ENCODE data around the gene C1orf167.

C1orf167 gene

DNA sequence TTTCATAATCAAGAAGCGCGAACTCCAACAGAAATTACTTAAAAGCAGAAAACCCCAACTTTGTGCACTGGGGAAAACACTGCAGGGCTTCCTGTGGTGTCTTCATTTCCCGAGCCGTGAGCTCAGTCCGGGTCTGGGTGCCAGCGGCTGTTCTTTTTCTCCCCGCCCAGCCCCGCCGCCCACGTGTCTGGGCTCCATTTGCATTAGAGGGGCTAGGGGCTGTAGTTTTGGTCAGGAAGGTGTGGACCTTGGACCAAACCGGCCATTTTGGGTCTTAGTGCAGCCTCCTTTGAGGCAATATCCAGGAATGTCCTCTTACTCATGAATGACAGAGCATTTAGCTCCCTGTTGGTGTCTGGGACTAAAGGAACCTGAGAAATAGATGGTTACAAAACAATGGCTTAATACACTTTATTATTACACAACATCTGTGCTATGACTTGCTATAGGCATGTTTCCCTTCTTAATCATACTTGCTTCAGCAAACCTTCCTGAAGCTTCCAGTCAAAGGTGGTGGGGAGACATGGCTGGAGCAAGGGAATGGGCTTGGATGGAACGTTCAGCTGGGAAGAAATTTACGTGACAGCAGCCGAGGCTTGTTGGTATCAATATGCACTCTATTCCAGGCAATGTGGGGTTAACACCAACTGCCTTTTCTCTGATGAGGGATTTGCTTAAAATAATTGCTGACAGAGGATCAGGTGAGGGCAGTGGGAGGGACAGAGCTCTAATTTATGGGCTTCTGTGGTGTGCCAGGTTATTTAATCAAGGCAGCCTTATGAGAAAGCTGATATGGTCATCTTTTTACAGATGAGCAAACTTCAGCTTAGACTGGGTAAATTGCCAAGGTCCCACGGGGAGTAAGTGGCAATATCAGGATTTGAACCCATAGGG is 25.0 kb upstream of the C1orf167 start:
- H3K4me3 ChIP-seq (replicated peaks; ENCODE audit: low read depth, low read length) = peak overlapping the region; percentile 98
- TF ChIP-seq, protein P1, sequence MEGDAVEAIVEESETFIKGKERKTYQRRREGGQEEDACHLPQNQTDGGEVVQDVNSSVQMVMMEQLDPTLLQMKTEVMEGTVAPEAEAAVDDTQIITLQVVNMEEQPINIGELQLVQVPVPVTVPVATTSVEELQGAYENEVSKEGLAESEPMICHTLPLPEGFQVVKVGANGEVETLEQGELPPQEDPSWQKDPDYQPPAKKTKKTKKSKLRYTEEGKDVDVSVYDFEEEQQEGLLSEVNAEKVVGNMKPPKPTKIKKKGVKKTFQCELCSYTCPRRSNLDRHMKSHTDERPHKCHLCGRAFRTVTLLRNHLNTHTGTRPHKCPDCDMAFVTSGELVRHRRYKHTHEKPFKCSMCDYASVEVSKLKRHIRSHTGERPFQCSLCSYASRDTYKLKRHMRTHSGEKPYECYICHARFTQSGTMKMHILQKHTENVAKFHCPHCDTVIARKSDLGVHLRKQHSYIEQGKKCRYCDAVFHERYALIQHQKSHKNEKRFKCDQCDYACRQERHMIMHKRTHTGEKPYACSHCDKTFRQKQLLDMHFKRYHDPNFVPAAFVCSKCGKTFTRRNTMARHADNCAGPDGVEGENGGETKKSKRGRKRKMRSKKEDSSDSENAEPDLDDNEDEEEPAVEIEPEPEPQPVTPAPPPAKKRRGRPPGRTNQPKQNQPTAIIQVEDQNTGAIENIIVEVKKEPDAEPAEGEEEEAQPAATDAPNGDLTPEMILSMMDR (IDR thresholded peaks at IDR 0.05; ENCODE audit: low read length, missing control alignments) = no peak
- DNase-seq (ENCODE audit: low read depth) = peak; percentile 94

DNA sequence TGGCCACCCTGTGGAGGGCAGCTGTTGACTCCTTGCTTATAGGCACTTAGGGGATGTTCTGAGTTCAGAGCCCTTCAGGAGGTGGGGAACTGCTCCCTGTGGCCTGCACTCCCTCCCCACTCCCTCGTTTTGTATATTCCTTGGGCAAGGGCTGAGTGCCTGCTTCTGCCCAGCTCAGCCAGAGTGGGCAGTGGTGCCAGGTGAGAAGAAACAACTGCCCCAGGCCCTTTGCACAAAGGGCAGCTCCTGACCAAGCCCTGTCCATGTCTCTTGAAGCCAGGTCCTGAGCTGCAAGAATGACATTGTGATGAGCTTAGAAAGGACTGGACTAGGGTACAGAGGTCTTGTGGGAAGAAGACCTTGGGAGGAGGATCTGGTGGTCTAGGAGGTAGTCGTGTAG is 23.9 kb upstream of the C1orf167 start:
- H3K4me3 ChIP-seq (replicated peaks; ENCODE audit: low read depth, low read length) = no peak overlapping the region
- DNase-seq (ENCODE audit: low read depth) = no peak
- TF ChIP-seq, protein P1 (IDR thresholded peaks at IDR 0.05; ENCODE audit: low read length, missing control alignments) = no peak

DNA sequence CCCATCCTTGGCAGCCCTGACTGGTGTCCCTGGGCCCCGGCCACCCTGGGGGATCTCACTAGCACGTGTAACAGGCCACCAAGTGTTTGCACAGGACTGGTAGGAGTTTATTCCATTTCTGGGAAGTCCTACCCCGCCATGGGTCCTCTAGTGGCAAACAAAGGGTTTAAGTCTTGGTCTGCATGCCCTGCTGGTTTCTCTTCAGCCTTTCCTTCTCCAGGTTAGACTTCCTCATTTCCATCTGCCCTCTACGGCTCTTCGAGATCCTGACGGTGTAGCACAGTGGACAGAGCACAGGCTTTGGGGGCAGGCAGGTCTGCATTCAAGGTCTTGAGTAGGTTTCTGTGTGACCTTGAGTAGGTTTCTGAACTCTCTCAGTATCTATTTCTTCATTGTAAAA is 23.2 kb upstream of the C1orf167 start:
- TF ChIP-seq, protein P1 (IDR thresholded peaks at IDR 0.05; ENCODE audit: low read length, missing control alignments) = no peak
- DNase-seq (ENCODE audit: low read depth) = no peak
- H3K4me3 ChIP-seq (replicated peaks; ENCODE audit: low read depth, low read length) = no peak overlapping the region

DNA sequence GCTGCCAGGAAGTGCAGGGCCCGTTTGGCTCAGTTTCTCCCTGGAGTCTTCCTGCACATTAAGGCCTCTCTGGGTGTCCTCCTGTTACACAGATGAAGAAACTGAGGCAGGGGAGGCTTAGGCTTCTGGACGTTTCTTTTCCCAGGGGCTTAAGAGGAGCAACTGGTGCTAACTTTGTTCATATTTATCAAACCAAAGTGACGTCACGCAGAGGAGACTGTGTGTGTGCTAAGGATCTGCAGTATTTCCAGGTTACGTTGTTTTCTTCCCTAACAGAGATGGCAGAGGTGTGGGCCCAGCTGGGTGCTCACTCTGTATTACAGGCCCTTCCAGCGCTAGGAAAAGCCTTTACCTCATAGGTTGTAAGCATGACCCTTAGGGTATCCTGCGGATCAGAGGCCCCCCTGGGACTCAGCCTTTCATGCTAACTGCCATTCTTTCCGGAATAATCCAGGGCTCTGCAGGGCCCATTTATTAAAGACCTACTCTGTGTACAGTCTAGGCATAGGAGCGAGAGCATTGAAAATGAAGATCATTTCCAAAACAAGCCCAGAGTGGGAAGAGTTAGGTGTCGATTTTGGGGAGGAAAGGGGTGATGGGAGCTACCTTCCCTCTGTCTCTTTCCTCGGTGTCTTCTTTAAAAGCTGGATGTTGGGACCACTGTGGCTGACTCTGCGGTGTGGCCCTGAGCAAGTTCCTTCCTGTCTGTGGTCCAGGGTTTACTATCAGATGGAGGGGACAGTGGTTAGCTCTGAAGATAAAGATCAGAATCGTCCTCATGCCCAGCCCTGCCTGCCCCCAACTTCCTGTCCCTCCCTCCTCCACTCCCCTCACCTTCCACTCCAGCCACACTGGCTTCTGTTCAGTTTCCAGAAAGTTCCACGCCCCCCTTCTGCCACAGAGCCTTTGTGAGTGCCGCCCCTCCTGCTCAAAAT is 21.5 kb upstream of the C1orf167 start:
- no peak overlapping the region for H3K4me3 ChIP-seq (replicated peaks; ENCODE audit: low read depth, low read length)
- TF ChIP-seq, protein P1 (IDR thresholded peaks at IDR 0.05; ENCODE audit: low read length, missing control alignments) = no peak
- DNase-seq (ENCODE audit: low read depth) = no peak

DNA sequence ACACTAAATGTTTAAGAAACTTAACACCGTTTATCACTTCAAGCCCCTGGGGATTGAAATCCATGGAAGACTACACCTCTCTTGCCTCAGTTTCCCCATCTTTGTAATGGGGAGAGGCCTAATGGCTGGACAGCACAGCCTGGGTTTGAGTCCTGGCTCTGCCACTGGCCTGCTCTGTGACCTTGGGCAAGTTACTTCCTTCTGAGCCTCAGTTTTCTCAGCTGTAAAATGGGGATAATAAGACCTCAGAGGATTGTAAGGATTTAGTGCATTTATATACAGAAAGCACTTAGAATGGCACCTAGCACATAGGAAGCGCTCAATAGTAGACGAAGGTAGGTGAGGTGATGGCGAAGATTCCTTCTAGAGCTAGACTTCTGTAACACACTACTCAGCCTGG is 20.5 kb upstream of the C1orf167 start:
- H3K4me3 ChIP-seq (replicated peaks; ENCODE audit: low read depth, low read length) = no peak overlapping the region
- TF ChIP-seq, protein P1 (IDR thresholded peaks at IDR 0.05; ENCODE audit: low read length, missing control alignments) = no peak
- DNase-seq (ENCODE audit: low read depth) = no peak

DNA sequence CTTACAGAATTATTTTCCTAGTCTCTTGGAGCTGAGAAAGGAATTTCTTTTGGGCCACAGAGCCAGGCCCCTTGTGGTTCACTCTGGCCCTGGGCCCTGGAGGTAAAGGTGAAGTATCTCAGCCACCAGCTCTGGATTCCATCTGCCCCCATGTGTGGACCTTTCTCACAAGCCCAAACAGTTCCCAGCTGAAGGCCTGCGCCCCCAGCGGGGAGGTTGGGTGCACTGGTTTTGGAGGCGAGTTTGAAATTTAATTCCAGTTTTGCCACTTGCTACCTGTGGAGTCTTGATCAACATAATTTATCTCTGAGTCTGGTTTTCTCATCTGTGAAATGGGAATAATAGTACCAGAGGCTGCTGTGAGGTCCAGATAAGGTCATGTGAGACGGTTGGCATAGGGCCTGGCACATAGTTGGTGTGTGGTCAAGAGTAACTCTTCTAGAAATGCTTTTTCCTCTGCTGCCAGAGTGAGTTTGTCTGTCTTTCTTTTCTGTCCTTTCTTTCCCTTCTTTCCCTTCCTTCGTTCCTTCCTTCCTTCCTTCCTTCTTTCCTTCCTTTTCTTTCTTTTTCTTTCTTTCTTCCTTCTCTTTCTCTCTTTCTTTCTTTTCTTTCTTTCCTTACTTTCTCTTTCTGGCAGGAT is 20.0 kb upstream of the C1orf167 start:
- TF ChIP-seq, protein P1 (IDR thresholded peaks at IDR 0.05; ENCODE audit: low read length, missing control alignments) = no peak
- no peak for DNase-seq (ENCODE audit: low read depth)
- H3K4me3 ChIP-seq (replicated peaks; ENCODE audit: low read depth, low read length) = no peak overlapping the region

All from fibroblast of pulmonary artery (primary cell).